ENCODE measurements around the gene CADPS2. TPM values are rescaled to one million over a fixed set of nuclear protein-coding genes. Genes with fewer than 3 reads are reported as not detected.

Gene CADPS2
- total RNA-seq, 2 donors from 2014 or later = not detected

DNA sequence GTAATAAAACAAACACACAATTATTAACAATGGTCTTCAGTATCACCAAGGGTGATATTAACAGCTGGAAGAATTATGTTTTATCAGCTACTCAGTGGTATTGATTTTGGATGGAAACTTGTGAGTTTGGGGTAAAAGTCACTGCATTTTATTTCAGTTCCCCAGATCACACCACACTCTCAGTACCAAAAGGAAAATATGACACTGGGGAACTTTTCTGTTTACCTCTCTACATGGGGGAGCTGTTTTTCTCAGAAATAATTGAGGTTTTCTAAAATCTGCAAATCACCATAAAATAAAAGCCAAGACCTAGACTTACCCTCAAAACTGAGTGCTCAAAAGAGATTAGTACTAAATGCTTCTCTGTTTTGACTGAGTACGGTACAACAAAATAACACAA, 483.1 kb downstream of the CADPS2 start:
- peaks cover 1 to 2% of the 10 kb centered on the region in 2 donors for H3K9me3 Mint-ChIP-seq
- H3K27ac Mint-ChIP-seq = no peak overlapping the region
- H3K4me3 Mint-ChIP-seq = no peak overlapping the region
- H3K4me1 Mint-ChIP-seq (ENCODE audit: low read depth) = no peaks in the 10 kb centered on the region
- no peaks in the 10 kb centered on the region for H3K27me3 Mint-ChIP-seq (ENCODE audit: low read depth)
- DNase-seq (no peak), ATAC-seq (replicated peaks in 1 of 2) (no peak)
- H3K36me3 Mint-ChIP-seq (ENCODE audit: insufficient read depth in 2 of 2) = no peaks in the 10 kb centered on the region

- Mint-ChIP-seq H3K9me3 (peaks cover 1 to 2% of the 10 kb centered on the region in 2 donors), H3K36me3 (ENCODE audit: insufficient read depth in 2 of 2) (no peaks in the 10 kb centered on the region)
- no peak for DNase-seq
Measured at GRCh38 chr7:122402235-122402634, 484.0 kb downstream of the CADPS2 start.

GRCh38 chr7:122397381-122397780, 488.9 kb downstream of the CADPS2 start:
- DNase-seq (no peak), ATAC-seq (replicated peaks in 1 of 2) (no peak)
- no peak overlapping the region for H3K4me3 Mint-ChIP-seq
- H3K4me1 Mint-ChIP-seq (ENCODE audit: low read depth) = no peaks in the 10 kb centered on the region
- no peaks in the 10 kb centered on the region for H3K36me3 Mint-ChIP-seq (ENCODE audit: insufficient read depth in 2 of 2)
- no peaks in the 10 kb centered on the region for H3K27me3 Mint-ChIP-seq (ENCODE audit: low read depth)
- H3K9me3 Mint-ChIP-seq = peaks cover 4 to 5% of the 10 kb centered on the region in 2 donors
- no peak overlapping the region for H3K27ac Mint-ChIP-seq

More at GRCh38 chr7:122402235-122402634, 484.0 kb downstream of the CADPS2 start:
- H3K27ac Mint-ChIP-seq = no peak overlapping the region
- H3K27me3 Mint-ChIP-seq (ENCODE audit: low read depth) = no peaks in the 10 kb centered on the region
- H3K4me1 Mint-ChIP-seq (ENCODE audit: low read depth) = no peaks in the 10 kb centered on the region
- no peak for ATAC-seq (replicated peaks in 1 of 2)
- H3K4me3 Mint-ChIP-seq = no peak overlapping the region

DNA sequence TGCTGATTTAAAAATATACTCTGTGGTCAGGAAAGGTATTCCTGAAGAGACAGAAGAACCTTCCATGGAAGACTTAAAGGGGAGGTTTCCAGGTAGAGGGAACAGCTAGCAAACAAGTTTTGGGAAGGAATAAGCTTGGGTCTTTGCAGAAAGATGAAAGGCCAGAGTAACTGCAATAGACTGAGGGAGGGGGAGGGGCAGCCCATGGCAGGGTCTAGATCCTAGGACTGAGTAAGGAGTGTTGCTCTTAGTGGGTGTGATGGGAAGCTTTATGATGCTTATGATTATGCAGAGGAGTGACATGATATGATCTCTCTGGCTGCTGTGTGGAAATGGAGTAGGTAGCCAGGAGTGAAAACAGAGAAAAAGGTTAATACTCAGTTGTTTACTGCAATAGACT, 491.7 kb downstream of the CADPS2 start:
- H3K36me3 Mint-ChIP-seq (ENCODE audit: insufficient read depth in 2 of 2) = no peaks in the 10 kb centered on the region
- DNase-seq = no peak
- H3K4me1 Mint-ChIP-seq (ENCODE audit: low read depth) = no peaks in the 10 kb centered on the region
- peaks cover 3 to 5% of the 10 kb centered on the region in 2 donors for H3K9me3 Mint-ChIP-seq
- no peak overlapping the region for H3K4me3 Mint-ChIP-seq
- no peaks in the 10 kb centered on the region for H3K27me3 Mint-ChIP-seq (ENCODE audit: low read depth)
- ATAC-seq (replicated peaks in 1 of 2) = no peak
- no peak overlapping the region for H3K27ac Mint-ChIP-seq

DNA sequence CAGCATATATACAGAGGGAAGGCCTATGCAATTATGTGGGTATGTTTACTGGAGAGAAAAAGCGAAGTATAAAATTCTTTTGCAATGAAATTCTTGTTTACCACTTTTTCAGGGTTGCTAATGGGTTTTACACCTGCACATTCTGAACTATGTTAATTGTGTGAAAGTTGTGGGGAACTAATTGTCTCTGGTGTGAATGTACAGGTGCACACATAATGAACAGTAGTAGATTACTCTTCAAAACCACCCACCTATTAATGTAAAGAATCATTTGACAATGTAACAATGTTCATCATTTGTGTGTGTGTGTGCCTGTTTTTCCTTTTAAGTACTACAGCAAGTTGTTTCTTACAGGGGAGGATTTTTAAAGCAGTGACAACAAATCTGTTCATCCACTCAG, 501.7 kb downstream of the CADPS2 start:
- Mint-ChIP-seq H3K4me3 (no peak overlapping the region), H3K27ac (no peak overlapping the region), H3K27me3 (ENCODE audit: low read depth) (no peaks in the 10 kb centered on the region), H3K9me3 (no peaks in the 10 kb centered on the region), H3K4me1 (ENCODE audit: low read depth) (no peaks in the 10 kb centered on the region), H3K36me3 (ENCODE audit: insufficient read depth in 2 of 2) (no peaks in the 10 kb centered on the region)
- no peak for ATAC-seq (replicated peaks in 1 of 2)
- DNase-seq = no peak

DNA sequence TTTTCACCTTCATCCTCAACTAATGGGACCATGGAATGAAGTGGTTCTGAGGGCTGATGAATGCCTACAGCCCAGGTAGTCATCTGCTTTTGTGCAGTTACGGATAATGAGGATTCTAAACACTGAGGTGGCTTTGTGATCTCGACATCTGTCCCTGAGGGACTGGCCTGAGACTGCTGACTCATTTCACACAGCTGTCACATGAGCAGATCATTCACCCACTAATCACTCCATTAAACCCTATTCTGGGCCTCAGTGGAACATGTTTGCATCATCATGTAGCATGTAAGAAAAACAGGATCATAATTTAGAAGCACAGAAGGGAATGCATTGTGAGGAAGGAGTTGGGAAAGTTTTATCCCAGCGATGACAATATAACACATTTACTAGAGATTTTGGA, 502.3 kb downstream of the CADPS2 start:
- H3K27me3 Mint-ChIP-seq (ENCODE audit: low read depth) = no peaks in the 10 kb centered on the region

GRCh38 chr7:122380992-122381391, 505.3 kb downstream of the CADPS2 start:
- Mint-ChIP-seq H3K9me3 (peaks cover 0 to 2% of the 10 kb centered on the region in 2 donors), H3K4me3 (no peak overlapping the region), H3K27ac (no peak overlapping the region), H3K4me1 (ENCODE audit: low read depth) (no peaks in the 10 kb centered on the region), H3K36me3 (ENCODE audit: insufficient read depth in 2 of 2) (no peaks in the 10 kb centered on the region), H3K27me3 (ENCODE audit: low read depth) (no peaks in the 10 kb centered on the region)
- ATAC-seq (replicated peaks in 1 of 2) (no peak), DNase-seq (no peak)

More for the DNA sequence above, 502.3 kb downstream of the CADPS2 start:
- Mint-ChIP-seq H3K27ac (no peak overlapping the region), H3K4me1 (ENCODE audit: low read depth) (no peaks in the 10 kb centered on the region), H3K36me3 (ENCODE audit: insufficient read depth in 2 of 2) (no peaks in the 10 kb centered on the region), H3K9me3 (no peaks in the 10 kb centered on the region), H3K4me3 (no peak overlapping the region)
- ATAC-seq (replicated peaks in 1 of 2) (no peak), DNase-seq (no peak)

DNA sequence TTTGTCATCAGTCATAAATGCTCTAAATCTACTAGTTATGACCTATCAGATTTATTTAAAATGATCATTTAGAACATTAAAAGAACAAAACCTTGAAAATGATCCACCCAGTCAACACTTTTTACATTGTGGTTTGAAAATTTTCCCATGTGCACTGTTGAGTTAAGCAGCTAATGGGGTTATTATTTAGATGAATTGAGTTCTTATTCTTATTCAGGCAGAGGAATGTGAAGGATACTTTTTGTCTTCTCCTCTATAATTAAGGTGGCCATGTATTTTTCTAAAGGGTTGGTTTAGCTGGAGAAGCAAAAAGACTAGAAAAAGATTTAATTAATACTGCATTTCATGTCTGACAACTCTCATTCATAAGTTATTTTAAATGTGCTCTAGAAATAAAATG, 506.8 kb downstream of the CADPS2 start:
- Mint-ChIP-seq H3K27ac (no peak overlapping the region), H3K4me3 (no peak overlapping the region), H3K9me3 (peaks cover 0 to 2% of the 10 kb centered on the region in 2 donors), H3K36me3 (ENCODE audit: insufficient read depth in 2 of 2) (no peaks in the 10 kb centered on the region), H3K4me1 (ENCODE audit: low read depth) (no peaks in the 10 kb centered on the region), H3K27me3 (ENCODE audit: low read depth) (no peaks in the 10 kb centered on the region)
- DNase-seq (no peak), ATAC-seq (replicated peaks in 1 of 2) (no peak)

- peaks cover 6% of the 10 kb centered on the region in 2 donors for H3K9me3 Mint-ChIP-seq
- no peaks in the 10 kb centered on the region for H3K4me1 Mint-ChIP-seq (ENCODE audit: low read depth)
- no peak overlapping the region for H3K4me3 Mint-ChIP-seq
- no peak for DNase-seq
- H3K27me3 Mint-ChIP-seq (ENCODE audit: low read depth) = no peaks in the 10 kb centered on the region
- H3K36me3 Mint-ChIP-seq (ENCODE audit: insufficient read depth in 2 of 2) = no peaks in the 10 kb centered on the region
- no peak for ATAC-seq (replicated peaks in 1 of 2)
- H3K27ac Mint-ChIP-seq = no peak overlapping the region
Measured at GRCh38 chr7:122369756-122370155, 516.5 kb downstream of the CADPS2 start.

GRCh38 chr7:122364761-122365280, 521.4 kb downstream of the CADPS2 start:
- no peak overlapping the region for H3K27ac Mint-ChIP-seq
- H3K27me3 Mint-ChIP-seq (ENCODE audit: low read depth) = no peaks in the 10 kb centered on the region
- peaks cover 3% of the 10 kb centered on the region in 2 donors for H3K9me3 Mint-ChIP-seq
- DNase-seq (no peak), ATAC-seq (replicated peaks in 1 of 2) (no peak)
- H3K4me1 Mint-ChIP-seq (ENCODE audit: low read depth) = no peaks in the 10 kb centered on the region
- no peak overlapping the region for H3K4me3 Mint-ChIP-seq
- H3K36me3 Mint-ChIP-seq (ENCODE audit: insufficient read depth in 2 of 2) = no peaks in the 10 kb centered on the region

DNA sequence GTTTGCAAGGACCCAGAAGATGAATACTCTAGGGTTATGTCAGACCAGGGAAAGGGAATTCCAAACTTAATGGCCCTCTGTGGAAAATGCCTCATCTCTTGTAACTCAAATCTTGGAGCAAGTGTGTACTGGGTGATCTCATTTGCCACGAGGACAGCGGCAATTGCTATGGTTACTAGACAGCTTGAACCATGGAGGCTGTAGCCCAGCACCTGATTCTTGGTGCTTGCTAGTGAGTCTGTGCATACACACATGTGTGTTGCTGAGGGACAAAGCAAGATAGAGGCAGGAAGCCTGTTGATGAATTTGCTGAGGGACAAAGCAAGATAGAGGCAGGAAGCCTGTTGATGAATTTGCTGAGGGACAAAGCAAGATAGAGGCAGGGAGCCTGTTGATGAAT, 523.1 kb downstream of the CADPS2 start:
- DNase-seq (no peak), ATAC-seq (replicated peaks in 1 of 2) (no peak)
- no peaks in the 10 kb centered on the region for H3K27me3 Mint-ChIP-seq (ENCODE audit: low read depth)
- no peak overlapping the region for H3K4me3 Mint-ChIP-seq
- no peaks in the 10 kb centered on the region for H3K9me3 Mint-ChIP-seq
- no peaks in the 10 kb centered on the region for H3K4me1 Mint-ChIP-seq (ENCODE audit: low read depth)
- H3K27ac Mint-ChIP-seq = no peak overlapping the region
- H3K36me3 Mint-ChIP-seq (ENCODE audit: insufficient read depth in 2 of 2) = no peaks in the 10 kb centered on the region

- no peak overlapping the region for H3K4me3 Mint-ChIP-seq
- DNase-seq (no peak), ATAC-seq (replicated peaks in 1 of 2) (no peak)
- no peaks in the 10 kb centered on the region for H3K4me1 Mint-ChIP-seq (ENCODE audit: low read depth)
- no peak overlapping the region for H3K27ac Mint-ChIP-seq
- H3K27me3 Mint-ChIP-seq (ENCODE audit: low read depth) = no peaks in the 10 kb centered on the region
- H3K36me3 Mint-ChIP-seq (ENCODE audit: insufficient read depth in 2 of 2) = no peaks in the 10 kb centered on the region
- H3K9me3 Mint-ChIP-seq = peaks cover 0 to 3% of the 10 kb centered on the region in 2 donors
Measured at GRCh38 chr7:122362473-122362872, 523.8 kb downstream of the CADPS2 start.

DNA sequence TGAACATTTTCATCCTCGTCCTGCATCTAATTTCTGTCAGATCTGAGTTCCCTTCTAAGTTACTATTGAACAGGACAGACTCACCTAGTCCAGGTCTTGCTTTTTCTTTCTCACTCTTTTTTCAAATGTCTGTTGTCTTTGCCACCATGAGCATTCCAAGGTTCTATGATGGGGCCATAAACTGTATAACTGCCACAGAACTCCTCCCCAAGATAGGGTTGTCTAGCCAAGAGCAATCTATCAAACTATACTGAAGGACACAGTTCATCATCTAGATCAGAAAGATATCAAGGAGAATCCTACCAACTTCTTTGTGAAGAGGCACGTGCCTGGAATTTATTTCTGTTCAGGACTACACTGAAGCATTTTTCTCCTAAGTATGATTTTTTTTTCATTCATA, 531.6 kb downstream of the CADPS2 start:
- no peak overlapping the region for H3K4me3 Mint-ChIP-seq
- H3K4me1 Mint-ChIP-seq (ENCODE audit: low read depth) = no peaks in the 10 kb centered on the region
- H3K36me3 Mint-ChIP-seq (ENCODE audit: insufficient read depth in 2 of 2) = no peaks in the 10 kb centered on the region
- no peaks in the 10 kb centered on the region for H3K27me3 Mint-ChIP-seq (ENCODE audit: low read depth)
- ATAC-seq (replicated peaks in 1 of 2) (no peak), DNase-seq (no peak)
- H3K27ac Mint-ChIP-seq = no peak overlapping the region
- peaks cover 3% of the 10 kb centered on the region in 2 donors for H3K9me3 Mint-ChIP-seq

GRCh38 chr7:122352454-122352853, 533.8 kb downstream of the CADPS2 start:
- Mint-ChIP-seq H3K4me3 (no peak overlapping the region), H3K27me3 (ENCODE audit: low read depth) (no peaks in the 10 kb centered on the region), H3K4me1 (ENCODE audit: low read depth) (no peaks in the 10 kb centered on the region), H3K27ac (no peak overlapping the region), H3K9me3 (peaks cover under 1 to 3% of the 10 kb centered on the region in 2 donors), H3K36me3 (ENCODE audit: insufficient read depth in 2 of 2) (no peaks in the 10 kb centered on the region)
- ATAC-seq (replicated peaks in 1 of 2) = no peak
- DNase-seq = no peak

All from activated T-cell treated with anti-CD3 and anti-CD28 coated beads, Interleukin-2, amount 50 U/mL, for 72 hours (primary cell).